HG03378 (cell line): ENCODE measurements around the gene SNRNP27.

ENCODE experiments used
- ATAC-seq: cut with Tn5 transposase; IDR thresholded peaks from one replicate; pipeline ENCODE4 v1.9.1; 2021; ENCODE audit warnings: mild to moderate bottlenecking, moderate library complexity; ENCODE audit not compliant: unreplicated experiment

Gene SNRNP27

DNA sequence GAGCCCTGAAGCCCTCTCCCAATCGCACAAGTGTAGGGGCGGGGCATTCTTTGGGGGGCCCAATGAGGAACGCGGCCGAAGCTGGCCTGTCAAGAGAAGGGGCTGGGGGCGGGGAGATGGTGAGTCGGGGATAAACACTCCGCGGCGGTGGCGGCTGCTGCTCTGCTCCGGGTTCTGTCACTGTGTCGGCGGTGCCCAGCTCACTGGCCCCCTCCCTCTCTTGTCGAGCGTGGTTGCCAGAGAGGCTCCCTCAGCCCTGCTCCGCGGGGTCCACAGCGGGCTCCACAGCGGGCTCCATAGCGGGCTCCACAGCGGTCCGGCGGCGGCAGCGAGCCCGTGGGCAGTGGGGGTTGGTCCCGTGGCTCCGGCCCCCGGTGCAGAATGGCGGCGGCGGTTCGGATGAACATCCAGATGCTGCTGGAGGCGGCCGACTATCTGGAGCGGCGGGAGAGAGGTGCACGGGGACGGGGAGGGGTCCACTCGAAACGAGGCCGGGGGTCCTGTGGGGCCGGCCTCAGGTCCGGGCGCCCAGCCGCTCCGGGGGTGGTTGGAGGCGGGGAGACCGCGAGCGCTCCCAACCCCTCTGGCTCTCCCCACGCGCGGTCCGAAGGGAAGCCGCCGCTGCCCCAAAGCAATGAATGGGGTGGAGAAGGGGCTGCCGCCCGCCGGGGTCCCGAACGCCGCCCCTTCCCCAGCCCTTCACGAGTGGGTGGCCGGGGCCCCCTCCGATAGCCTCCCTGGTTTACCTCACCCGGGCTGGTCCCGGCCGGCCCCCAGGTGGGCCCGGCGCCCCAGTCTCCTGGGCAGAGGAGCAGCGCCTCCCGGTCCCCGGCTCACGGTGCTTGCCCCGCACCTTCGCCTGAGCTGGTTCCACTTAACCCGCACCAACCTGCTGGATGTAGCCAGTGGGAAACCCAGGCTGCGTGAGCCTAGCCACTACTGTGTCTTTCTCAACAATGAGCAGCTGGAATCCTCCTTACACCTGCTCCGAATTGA, 21.5 kb downstream of the SNRNP27 start, which contains the start of gene MXD1:
MXD1 (plus strand) TSS at position 160 of the 996 bp plus-strand sequence; CDS start at position 382, 222 bp downstream.
- ATAC-seq, result no peak

DNA sequence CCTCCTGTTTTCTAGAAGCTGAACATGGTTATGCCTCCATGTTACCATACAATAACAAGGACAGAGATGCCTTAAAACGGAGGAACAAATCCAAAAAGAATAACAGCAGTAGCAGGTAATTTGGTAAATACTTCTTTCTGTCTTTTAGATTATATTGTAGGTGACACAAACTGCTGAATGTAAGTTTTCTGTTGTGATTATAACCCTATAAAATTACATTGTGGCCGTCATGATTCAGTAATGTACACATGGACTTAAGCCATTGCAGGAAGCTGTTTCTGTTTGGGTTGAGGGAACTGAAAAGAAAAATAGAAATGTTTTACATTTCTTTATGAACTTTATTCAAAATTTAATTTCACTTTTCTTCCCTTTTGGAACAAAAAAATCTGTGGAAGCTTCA, 22.4 kb downstream of the SNRNP27 start:
- no peak for ATAC-seq

DNA sequence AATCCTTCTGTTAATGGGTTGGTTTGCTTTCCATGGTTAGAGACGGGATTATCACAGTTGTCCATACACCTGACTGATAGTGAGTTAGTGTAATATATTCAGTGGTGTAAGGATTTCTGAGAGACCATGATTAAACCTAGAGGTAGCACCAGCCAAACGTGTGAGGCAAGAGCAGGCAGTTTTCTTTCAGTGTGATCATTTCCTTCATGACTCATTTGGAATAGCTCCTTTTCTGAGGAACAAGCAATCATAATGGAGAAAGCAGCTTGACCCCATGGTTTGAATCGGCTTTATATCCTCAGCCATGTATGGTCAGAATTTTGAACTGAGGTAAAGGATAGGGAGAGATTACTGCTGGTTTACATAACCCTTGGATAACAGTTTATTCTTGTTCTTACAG, 24.1 kb downstream of the SNRNP27 start:
- ATAC-seq, result no peak

DNA sequence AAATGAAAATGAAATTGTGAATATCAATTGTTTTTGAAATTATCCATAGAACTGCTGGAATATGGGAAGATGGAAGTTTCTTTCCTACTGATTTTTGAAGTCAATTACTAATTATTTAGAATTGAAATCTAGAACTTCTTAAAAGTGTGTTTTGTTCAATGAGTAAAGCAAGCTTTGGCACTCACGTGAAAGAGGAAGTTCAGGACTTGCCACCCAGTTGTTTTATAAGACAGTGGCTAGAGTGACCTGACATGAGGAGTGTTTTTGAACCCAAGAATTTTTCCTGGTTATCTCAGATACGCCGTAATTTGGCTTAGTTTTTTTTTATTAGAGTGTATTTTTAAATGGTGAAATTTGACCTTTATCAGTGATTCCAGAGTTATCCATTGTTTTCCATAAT, 24.6 kb downstream of the SNRNP27 start:
- ATAC-seq, result no peak

DNA sequence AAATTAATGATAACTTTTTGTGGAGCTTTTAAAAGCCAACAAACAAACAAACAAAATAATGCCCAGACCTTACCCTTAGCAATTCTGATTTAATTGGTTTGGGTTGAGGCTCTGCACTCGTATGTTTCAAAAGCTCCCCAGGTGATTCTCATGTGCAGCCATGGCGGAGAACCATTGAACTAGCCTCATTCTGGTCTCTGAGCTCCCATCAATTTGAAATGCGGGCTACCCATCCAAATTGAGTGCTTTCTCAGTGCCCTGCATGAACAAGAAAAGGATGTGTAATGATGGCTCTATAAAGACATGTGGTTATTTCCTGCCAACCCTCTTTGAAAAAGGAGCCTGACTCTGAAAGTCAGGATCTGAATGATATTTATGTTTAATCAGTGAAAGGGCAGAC, 29.4 kb downstream of the SNRNP27 start:
- ATAC-seq, result no peak

DNA sequence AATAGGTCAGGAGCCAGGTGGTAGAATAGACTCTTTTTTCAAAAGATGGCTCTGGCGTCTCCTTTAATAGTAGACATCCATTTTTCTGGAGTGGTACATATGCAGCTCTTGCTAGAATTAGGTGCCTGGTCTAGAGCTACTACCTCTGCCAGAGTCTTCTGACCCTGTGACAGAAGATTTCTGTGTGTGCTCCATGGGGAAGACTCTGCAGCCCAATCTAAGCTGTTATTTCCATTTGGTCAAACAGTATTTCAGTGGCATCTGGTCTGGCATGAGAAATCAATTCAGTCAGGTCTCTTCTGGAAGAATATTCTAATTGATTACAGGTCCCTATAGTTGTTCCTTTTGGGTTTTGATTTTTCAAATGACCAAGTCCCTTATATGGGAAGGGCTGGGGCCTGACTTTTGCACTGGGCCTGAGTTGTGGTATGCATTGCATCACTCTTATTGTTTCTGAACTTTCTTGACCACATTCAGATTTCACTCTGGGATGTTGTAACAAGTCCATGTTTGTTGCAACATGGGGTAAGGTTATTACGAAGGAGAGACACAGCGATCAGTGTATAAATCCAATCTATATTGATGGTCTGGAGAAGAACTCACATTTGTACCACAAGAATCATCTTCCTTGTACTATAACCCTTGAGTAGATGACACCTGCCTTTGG, 33.2 kb downstream of the SNRNP27 start:
- no peak for ATAC-seq

DNA sequence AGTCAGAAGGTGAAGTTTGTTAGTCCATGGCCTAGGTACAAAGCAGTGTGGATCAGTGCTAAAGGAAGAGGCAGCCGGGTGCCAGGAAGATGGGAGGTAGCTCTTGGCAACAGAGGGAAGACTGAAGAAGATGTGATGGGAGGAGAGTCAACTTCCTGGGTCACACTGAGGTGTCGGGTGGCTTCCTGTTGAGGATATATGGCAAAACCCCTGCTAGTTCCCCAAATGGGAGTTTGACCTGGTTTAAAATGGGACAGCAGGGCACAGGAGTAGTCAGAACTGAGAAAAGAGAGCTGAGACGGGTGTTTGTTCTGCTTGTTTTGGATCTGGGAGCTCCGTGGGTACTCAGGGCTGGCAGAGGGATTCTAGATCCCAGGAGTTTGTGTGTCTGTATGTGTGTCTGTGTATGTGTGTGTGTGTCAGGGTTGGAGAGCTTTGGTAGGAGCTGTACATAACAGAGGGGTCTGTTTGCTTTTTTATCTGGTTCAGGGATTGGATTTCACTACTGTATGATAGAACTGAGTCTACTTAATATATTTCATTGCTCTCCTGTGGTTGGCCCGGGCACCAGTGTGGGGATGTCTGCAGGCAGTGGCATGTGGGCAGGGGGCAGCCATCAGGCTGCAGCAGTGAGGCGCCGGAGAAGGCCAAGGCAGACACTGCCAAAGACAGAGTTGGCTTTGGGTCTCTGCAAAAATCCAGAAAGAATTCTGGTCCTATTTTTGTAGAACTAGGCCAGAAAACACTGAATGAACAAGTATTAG, 38.3 kb downstream of the SNRNP27 start:
- no peak for ATAC-seq

DNA sequence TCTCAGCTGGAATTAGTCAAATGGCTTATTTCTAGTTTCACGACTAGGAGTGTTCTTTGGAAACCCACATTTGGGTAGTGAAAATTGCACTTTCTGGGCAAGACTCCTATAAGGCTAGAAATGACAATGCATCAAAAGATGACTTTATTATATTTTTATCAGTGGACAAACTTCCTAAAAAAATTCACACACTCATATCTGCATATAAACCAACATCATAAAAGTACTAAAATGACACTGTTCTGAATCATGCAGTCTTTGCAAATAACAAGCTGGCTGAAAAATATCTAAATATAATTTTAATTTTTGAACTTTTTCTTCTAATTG, 38.8 kb downstream of the SNRNP27 start:
- ATAC-seq, result no peak

DNA sequence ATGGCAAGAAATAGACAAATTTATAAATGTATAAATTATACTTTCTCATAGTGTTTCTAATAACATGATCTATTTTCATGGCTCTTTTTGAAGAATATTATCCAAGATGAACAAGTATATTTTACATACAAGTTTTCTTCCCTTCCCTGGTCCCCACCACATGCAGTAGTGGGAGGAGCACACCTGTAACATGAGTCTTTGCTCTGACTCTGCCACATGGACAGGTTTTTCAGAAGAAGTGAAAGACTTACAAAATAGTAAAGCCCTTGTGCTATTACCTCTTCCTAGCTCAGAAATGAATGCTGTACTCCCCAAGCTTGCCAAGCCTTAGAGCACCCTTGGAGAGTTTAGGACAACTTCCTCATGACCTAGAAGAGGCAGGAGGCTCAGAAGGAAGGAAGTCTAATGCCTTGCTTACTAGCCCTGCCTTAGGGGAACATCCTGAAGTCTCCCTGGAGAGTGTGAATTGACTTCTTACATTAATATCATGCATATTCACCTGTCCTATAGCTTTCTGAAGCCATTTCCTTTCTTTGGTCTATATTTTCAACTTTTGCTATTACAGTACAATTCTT, 39.6 kb downstream of the SNRNP27 start:
- ATAC-seq, result no peak

DNA sequence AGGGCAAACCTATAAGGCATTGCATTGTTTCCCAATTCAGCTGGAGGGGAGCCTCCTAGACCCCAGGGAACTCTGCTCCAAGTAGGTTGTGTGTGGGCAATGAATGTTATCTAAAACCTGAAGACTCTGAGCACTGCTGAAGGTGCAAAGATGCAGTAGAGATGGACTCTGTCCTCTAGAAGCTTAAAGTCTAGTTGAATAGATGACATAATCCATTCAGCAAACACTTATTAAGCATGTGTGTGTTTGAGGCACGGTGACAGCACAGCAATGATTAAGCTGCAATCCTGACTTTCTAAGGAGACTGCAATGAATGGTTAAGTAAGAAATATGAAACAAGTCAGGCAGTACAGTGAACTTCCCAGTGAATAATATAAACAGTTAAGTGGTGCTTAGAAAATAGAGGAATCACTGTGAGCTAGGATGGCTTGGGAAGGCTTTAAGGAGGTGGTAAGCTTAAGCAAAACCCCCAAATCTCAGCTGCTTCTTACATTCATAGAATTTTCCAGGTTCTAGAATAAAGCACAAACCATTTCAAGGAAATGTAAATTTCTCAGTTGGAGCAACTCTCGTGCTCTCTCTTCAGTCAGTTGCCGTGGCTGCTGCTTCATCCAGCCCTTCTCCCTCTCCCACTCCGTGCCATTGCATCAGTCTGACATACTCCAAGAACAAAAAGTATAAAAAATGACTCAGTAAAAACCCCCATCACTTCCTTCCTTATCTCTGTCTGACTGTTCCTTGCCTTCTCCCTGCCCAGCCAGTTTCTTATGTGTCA, 40.3 kb downstream of the SNRNP27 start:
- ATAC-seq, result no peak

DNA sequence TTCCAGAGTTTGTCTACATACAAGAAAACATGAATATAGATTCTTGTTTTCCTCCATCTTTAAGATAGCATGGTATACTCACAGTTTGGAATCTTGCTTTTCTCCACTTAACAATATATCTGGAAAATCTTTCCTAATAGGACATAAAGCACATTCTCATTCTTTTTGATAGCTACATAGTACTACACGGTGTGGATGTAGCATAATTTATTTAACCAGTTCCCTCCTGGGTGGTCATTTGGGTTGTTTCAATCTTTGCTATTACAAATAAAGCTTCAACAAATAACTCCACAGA, 40.8 kb downstream of the SNRNP27 start:
- no peak for ATAC-seq

DNA sequence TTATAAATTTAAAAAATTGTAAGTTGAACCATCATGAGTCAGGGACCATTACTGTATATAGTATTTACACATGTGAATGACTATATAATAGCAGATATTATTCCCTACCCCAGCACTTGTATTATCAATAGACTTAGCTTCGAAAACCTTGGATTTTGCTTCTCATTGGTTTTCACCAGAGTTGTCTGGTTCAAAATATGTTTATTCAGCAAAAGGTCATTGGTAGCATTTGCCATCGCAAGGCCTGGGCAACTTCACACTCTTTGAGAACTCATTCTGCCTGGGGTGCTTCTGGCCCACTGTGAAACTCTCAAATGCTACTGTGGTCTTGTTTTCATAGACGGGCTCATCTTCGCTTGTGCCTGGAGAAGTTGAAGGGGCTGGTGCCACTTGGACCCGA, 41.3 kb downstream of the SNRNP27 start:
- ATAC-seq, result no peak

DNA sequence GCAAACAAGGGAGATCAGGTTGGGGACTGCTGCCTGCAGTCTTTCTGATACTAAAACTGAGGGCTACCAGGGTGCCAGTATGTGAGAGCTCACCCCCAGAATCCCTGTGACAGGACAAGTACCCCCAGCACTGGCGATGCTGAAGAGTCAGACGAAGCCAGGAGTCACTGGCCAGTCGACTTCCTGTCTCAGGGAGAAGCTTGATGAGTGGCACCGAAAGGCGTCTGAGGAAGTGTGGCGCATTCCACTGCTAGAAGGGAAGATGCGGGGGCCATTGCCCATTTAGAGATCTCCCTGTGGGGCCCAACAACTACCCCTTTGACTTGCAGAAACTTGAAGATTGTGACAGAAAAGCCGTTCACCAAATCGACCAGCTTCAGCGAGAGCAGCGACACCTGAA, 43.1 kb downstream of the SNRNP27 start:
- no peak for ATAC-seq

DNA sequence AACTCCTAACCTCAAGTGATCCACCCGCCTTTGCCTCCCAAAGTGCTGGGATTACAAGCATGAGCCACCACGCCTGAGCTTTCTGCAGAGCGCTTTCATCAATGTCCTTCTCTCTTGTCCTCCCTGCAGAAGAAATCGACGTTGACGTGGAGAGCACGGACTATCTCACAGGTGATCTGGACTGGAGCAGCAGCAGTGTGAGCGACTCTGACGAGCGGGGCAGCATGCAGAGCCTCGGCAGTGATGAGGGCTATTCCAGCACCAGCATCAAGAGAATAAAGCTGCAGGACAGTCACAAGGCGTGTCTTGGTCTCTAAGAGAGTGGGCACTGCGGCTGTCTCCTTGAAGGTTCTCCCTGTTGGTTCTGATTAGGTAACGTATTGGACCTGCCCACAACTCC, 44.2 kb downstream of the SNRNP27 start:
- ATAC-seq, result no peak

DNA sequence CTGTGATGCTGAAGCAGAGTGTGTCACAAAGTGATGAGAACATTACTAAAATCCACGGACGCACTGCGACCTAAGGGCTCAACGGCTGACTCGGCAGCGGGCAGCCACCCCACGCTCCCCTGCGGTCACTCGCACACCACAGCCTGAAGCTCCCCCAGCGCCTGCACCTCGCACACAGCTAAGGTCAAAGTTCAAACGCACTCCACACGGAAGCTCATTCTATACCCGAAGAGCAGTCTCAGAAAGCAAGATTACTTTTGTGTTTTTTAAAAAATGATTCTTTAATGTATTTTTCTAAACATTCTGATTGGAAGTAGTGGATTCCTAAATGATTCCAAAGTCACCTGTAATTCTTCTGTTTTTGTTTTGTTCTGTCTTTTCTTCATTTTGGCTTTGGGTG, 46.0 kb downstream of the SNRNP27 start:
- no peak for ATAC-seq

DNA sequence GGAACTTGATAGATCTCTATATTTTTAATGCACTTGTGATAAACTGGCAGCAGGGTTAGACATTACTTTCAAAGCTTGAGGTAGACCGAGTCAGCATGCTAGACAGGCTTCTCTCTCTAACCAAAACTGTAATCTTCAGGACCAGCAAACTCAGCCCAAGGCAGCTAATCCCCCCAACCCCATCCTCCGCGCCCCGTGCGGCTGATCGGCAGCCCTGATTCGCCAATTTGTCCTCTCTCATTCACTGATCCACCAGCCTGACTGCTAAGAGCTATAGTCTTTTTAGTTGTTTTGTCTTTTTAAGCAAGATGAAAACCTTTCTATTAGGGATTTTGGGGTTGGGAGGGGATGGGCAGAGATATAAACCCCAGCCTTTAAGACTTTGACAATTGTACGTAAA, 46.9 kb downstream of the SNRNP27 start:
- no peak for ATAC-seq

DNA sequence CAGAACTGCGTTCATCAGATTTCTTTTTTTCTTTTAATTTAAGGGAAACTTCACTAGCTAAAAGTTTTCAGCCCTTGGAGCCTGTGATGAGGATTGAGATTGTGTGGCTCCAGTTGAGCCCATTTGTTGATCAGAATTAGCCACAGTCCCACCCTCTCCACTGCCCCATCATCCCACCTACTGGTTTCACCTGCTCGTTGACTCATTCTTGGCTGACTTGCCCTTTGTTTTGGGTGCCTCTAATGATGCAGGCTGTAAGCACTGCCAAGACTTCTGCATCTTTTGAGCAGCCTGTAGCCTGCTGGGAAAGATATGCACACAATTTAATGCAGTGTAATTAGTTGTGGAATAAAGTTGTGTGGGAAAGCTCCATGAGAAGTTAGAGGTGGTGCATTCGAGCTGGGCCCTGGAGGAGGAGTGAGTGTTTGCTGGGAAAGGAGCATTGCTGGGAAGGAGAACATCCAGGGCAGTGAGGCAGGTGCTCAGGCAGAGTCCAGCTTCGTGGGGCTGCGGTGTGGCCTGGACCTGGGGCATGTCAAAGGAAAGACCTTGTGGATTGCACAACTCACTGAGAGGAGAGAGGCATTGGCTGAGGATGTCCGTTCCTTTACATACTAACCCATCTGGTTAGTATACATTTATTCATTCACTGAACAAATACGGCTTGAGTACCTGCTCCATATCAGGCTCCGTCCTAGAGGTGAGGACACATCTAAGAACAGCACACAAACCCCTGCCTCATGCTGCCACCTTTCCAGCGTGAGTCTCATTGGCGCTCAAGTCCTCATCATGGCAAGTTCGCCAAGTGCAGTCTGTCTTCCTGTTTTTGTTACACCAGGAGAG, 49.5 kb downstream of the SNRNP27 start:
- ATAC-seq, result no peak

DNA sequence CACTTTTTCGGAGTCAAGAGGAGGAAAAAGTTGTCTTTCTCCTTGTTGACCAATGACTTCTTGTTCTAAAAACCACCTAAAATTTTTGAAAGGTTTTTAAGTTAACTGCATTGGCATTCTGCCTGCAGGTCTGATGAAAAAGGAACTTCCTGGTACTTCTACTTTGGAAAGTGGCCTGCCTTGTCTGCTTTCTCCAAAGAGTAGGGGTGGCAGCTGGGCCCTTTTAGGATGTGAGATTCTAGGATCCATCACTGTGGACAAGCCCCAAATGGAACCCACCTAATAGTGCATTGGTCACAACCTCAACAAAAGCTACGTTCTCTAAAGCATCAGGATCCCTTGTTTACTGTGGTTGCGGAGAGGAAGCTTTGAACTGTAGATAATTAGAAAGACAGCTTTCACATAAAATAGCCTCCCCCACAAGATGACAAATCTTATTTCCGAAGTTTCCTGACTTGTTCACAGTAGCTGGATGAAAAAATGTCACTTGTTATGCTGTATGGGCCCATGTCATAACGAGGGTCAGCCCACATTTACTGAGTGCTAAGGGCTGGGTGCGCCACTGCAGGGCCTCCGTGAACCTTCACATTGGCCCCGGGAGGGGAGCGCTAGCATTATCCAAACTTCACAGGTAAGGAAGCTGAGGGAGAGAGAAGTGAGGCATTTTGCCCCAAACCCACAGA, 50.2 kb downstream of the SNRNP27 start:
- no peak for ATAC-seq

DNA sequence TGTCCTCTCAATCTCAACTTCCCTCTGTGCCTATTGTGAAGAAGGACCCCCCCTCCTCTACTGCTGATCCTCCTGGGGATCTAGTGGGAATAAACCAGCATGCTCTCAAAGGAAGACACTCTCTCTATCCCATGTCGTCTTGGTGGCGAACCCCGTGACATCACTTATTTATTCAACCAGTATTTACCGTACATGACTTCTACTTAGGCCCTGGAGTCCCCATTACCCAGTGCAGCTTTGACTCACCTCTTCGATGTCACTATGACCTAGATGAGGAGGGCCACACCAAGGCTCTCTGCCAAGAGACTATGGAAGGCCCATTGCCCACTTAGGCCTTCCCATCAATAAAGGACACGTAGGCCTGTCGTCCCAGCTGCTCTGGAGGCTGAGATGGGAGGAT, 51.0 kb downstream of the SNRNP27 start:
- no peak for ATAC-seq
